HepG2 (cell line): ENCODE data around the gene ZBTB20. TPM values are rescaled to one million over a fixed set of nuclear protein-coding genes. Genes with fewer than 3 reads are reported as not detected.

Source experiments
- ATAC-seq: fragments of 200-7000 bp; cut with Tn5 transposase; 3 replicates; pipeline ENCODE4 v1.9.1; 2020; ENCODE audit warnings: mild to moderate bottlenecking, moderate library complexity
- BruUV-seq: library from RNA; stranded (reverse); fragments of 400-500 nt; replicated peaks from 2 replicates; lab custom pipeline; 2021; lab: Mats Ljungman, UMichigan
- CTCF ChIA-PET: fragments of 300-600 bp; formaldehyde crosslinking; extraction: SDS; loops from one replicate; lab custom pipeline; 2021; ENCODE audit warnings: low total read pairs, inconsistent platforms, low intra/inter-chr PET ratio; lab: Yijun Ruan, JAX
- POLR2A ChIA-PET: fragments of 350-600 bp; sonication (Branson Sonifier 250); formaldehyde crosslinking; loops from one replicate; lab custom pipeline; 2020; ENCODE audit warnings: antibody characterized with exemption, inconsistent platforms; lab: Yijun Ruan, JAX
- DNase-seq: peaks from one replicate; pipeline ENCODE4 v3.0.0-alpha.2; 2015; ENCODE audit warnings: low spot score
- FAIRE-seq: peaks from 3 replicates; lab custom pipeline; 2011; peaks lifted over from hg19 to GRCh38; lab: Jason Lieb, UNC
- H2AFZ ChIP-seq: one replicate; pipeline ENCODE4 v1.6.1; 2011; ENCODE audit warnings: low read length, inconsistent platforms
- H3K27ac ChIP-seq: fragments of 300-600 bp; 3 replicates; pipeline ENCODE4 v1.8.0; 2011; ENCODE audit warnings: mixed run types, mild to moderate bottlenecking, mixed read lengths, low read length, inconsistent platforms; ENCODE audit not compliant: insufficient read depth; ENCODE audit errors: extremely low read length
- H3K27me3 ChIP-seq, 2 experiments: fragments of 200-600 bp in 1 of 2; 2 replicates in 1 of 2; 3 replicates in 1 of 2; pipeline versions ENCODE4 v1.6.0 to v1.8.0; 2011; ENCODE audit warnings: low read length in 2 of 2, mild to moderate bottlenecking in 2 of 2, moderate library complexity in 2 of 2, inconsistent platforms in 1 of 2; ENCODE audit not compliant: insufficient read depth in 2 of 2, control insufficient read depth in 1 of 2
- H3K36me3 ChIP-seq, 2 experiments: fragments of 200-600 bp in 1 of 2; replicated peaks in 1 of 2; 2 replicates in 1 of 2; 3 replicates in 1 of 2; pipeline versions ENCODE4 v1.5.1 to v1.8.0; 2011; ENCODE audit warnings: low read length in 2 of 2, inconsistent platforms in 1 of 2; ENCODE audit not compliant: insufficient read depth in 2 of 2, control insufficient read depth in 1 of 2
- H3K4me1 ChIP-seq: 2 replicates; pipeline ENCODE4 v1.5.1; 2012; ENCODE audit warnings: low read length, inconsistent platforms; ENCODE audit not compliant: insufficient read depth
- H3K4me2 ChIP-seq: 2 replicates; pipeline ENCODE4 v1.6.0; 2011; ENCODE audit warnings: low read depth, low read length, inconsistent platforms
- H3K4me3 ChIP-seq, 3 experiments: fragments of 200-600 bp in 1 of 3; sonication (generic), shearing (Covaris generic) in 1 of 3; replicated peaks in 1 of 3; 2 replicates each; pipeline ENCODE4 v1.5.1; 2011 to 2016; ENCODE audit warnings: low read length in 3 of 3, inconsistent platforms in 2 of 3, low read depth in 2 of 3, mild to moderate bottlenecking in 2 of 3, control low read depth in 1 of 3, mixed read lengths in 1 of 3; ENCODE audit not compliant: insufficient read depth in 1 of 3
- H3K79me2 ChIP-seq: one replicate; pipeline ENCODE4 v1.6.1; 2011; ENCODE audit warnings: low read length, inconsistent platforms; ENCODE audit not compliant: insufficient read depth
- H3K9ac ChIP-seq: 2 replicates; pipeline ENCODE4 v1.6.0; 2011; ENCODE audit warnings: mild to moderate bottlenecking, low read depth, low read length, inconsistent platforms; ENCODE audit not compliant: insufficient read depth
- H3K9me3 ChIP-seq: 2 replicates; pipeline ENCODE4 v1.5.1; 2012; ENCODE audit warnings: mild to moderate bottlenecking, low read length
- H4K20me1 ChIP-seq: 2 replicates; pipeline ENCODE4 v1.6.0; 2011; ENCODE audit warnings: inconsistent platforms, mild to moderate bottlenecking, low read length, moderate library complexity; ENCODE audit not compliant: insufficient read depth
- ARNT ChIP-seq: fragments of 450-650 bp; IDR thresholded peaks from 2 replicates; pipeline ENCODE4 v1.6.1; 2017
- BCL3 ChIP-seq: sonication (generic); formaldehyde crosslinking; IDR thresholded peaks from 2 replicates; pipeline ENCODE4 v1.5.1; 2020; ENCODE audit warnings: mild to moderate bottlenecking, missing genetic modification reagents, moderate library complexity
- CENPT ChIP-seq: sonication (generic); formaldehyde crosslinking; IDR thresholded peaks from 2 replicates; pipeline ENCODE4 v1.8.0; 2022; ENCODE audit warnings: low read depth, mild to moderate bottlenecking, moderate library complexity, missing genetic modification reagents
- ELF3 ChIP-seq: IDR thresholded peaks from 2 replicates; pipeline ENCODE4 v1.6.1; 2016; ENCODE audit warnings: missing genetic modification reagents, missing compliant biosample characterization
- FOXK2 ChIP-seq: fragments of 450-650 bp; IDR thresholded peaks from 2 replicates; pipeline ENCODE4 v1.6.1; 2016
- FOXM1 ChIP-seq: sonication (generic); formaldehyde crosslinking; IDR thresholded peaks from 2 replicates; pipeline ENCODE4 v1.5.0; 2020; ENCODE audit warnings: missing genetic modification reagents
- HOXD1 ChIP-seq: sonication (generic); formaldehyde crosslinking; IDR thresholded peaks from 2 replicates; pipeline ENCODE4 v1.5.0; 2020; ENCODE audit warnings: missing genetic modification reagents
- MLX ChIP-seq: IDR thresholded peaks from 2 replicates; pipeline ENCODE4 v1.6.1; 2016
- MXD1 ChIP-seq: sonication (generic); formaldehyde crosslinking; IDR thresholded peaks from 2 replicates; pipeline ENCODE4 v1.4.0; 2020; ENCODE audit warnings: mild to moderate bottlenecking, missing genetic modification reagents
- SALL2 ChIP-seq: sonication (generic); formaldehyde crosslinking; IDR thresholded peaks from 2 replicates; pipeline ENCODE4 v1.8.1; 2023; ENCODE audit warnings: mild to moderate bottlenecking, missing genetic modification reagents, inconsistent platforms
- SIN3B ChIP-seq: fragments of 150-350 bp; IDR thresholded peaks from 2 replicates; pipeline ENCODE4 v1.6.1; 2014; ENCODE audit warnings: low read length
- STAG1 ChIP-seq: sonication (generic); formaldehyde crosslinking; IDR thresholded peaks from 2 replicates; pipeline ENCODE4 v1.4.0; 2020; ENCODE audit warnings: missing genetic modification reagents
- U2AF1 ChIP-seq: fragments of 200-400 bp; formaldehyde crosslinking; optimal IDR thresholded peaks from 2 replicates; pipeline ENCODE3; 2017; ENCODE audit warnings: mild to moderate bottlenecking, low read depth, low read length
- ZBTB37 ChIP-seq: sonication (generic); formaldehyde crosslinking; IDR thresholded peaks from 2 replicates; pipeline ENCODE4 v1.4.0; 2020; ENCODE audit warnings: mild to moderate bottlenecking, missing genetic modification reagents
- ZNF367 ChIP-seq: sonication (generic); formaldehyde crosslinking; IDR thresholded peaks from 2 replicates; pipeline ENCODE4 v1.4.0; 2020; ENCODE audit warnings: missing genetic modification reagents, borderline replicate concordance
- ZSCAN9 ChIP-seq: IDR thresholded peaks from 2 replicates; pipeline ENCODE4 v1.6.1; 2016; ENCODE audit warnings: borderline replicate concordance
- in situ Hi-C: cut with HindIII; loops from 2 replicates; pipeline ENCODE4 v1.10.0; 2017; ENCODE audit warnings: low pct_unique_long_range_greater_than_20kb; ENCODE audit not compliant: extremely low pct_ligation_motif_present
- intact Hi-C: fragments of 100-400 bp; cut with micrococcal nuclease; formaldehyde crosslinking; loops from one replicate; pipeline ENCODE4 v1.10.0; 2022; ENCODE audit not compliant: unreplicated experiment
- polyA plus RNA-seq, 8 experiments: library from polyadenylated mRNA; depleted of rRNA in 3 of 8; stranded (reverse) in 7 of 8; unstranded in 1 of 8; fragments of >200 nt; fragmentation: Illumina TruSeq in 4 of 8; extraction: Trizol in 4 of 8; gene quantifications; 2 replicates each; pipeline versions ENCODE4 v1.2.1 to v1.2.3, GENCODE V29; 2011 to 2016; ENCODE audit warnings: low read depth in 4 of 8, missing spikeins in 1 of 8, mixed read lengths in 1 of 8; ENCODE audit not compliant: insufficient read depth in 1 of 8
- total RNA-seq, 5 experiments: library from RNA; depleted of rRNA; stranded (reverse); fragments of >200 nt; fragmentation: Illumina TruSeq; extraction: Trizol; gene quantifications; 2 replicates each; pipeline ENCODE4 v1.2.3, GENCODE V29; 2016; ENCODE audit warnings: low read depth in 1 of 5

The ZBTB20 gene
- total and polyA plus RNA-seq, 2 of the 13 experiments (the other 11 are each of a cell fraction or from before 2014, with no cell fraction given) = 1.9 to 8.8 TPM

GRCh38 chr3:115081444-115081843 lies 65.6 kb downstream of the ZBTB20 start:
- Histone ChIP-seq H3K4me2 (no peak overlapping the region), H4K20me1 (no peaks in the 10 kb centered on the region), H3K9me3 (no peaks in the 10 kb centered on the region), H3K36me3 (no peaks in the 10 kb centered on the region), H3K4me1 (no peaks in the 10 kb centered on the region; the same call in 1 of the 2 replicates), H3K27ac (no peak overlapping the region), H3K79me2 (no peaks in the 10 kb centered on the region), H2AFZ (no peak overlapping the region), H3K4me3 (no peak overlapping the region), H3K9ac (no peak overlapping the region), H3K27me3 (no peaks in the 10 kb centered on the region; a peak in 1 of 5 replicates)
- TF ChIP-seq CENPT (CRISPR knock-in tag) (no peak), MXD1 (CRISPR knock-in tag) (no peak), ELF3 (CRISPR knock-in tag) (no peak), SIN3B (no peak), SALL2 (CRISPR knock-in tag) (no peak), MLX (CRISPR knock-in tag) (no peak), FOXK2 (no peak), BCL3 (CRISPR knock-in tag) (no peak), STAG1 (CRISPR knock-in tag) (no peak), U2AF1 (no peak), ARNT (no peak), ZBTB37 (CRISPR knock-in tag) (no peak), ZNF367 (CRISPR knock-in tag) (no peak), FOXM1 (no peak), HOXD1 (no peak), ZSCAN9 (CRISPR knock-in tag) (no peak)
- in situ Hi-C loops = loop anchor here (10.0 to 25.0 kb wide), 2 partner anchors 257 to 606 kb away; no protein-coding TSS in a partner anchor
- ChIA-PET CTCF (no interaction called here), POLR2A (no interaction called here)
- intact Hi-C loops = no loop called here
- DNase-seq = no peak
- ATAC-seq = no peak
- no TSS peak for BruUV-seq
- no peak for FAIRE-seq
